GM23248 (cell line): Measurements from ENCODE around the gene HOXA5. TPM values are rescaled to one million over a fixed set of nuclear protein-coding genes. Genes with fewer than 3 reads are reported as not detected.

Experiments used
- DNase-seq: peaks from one replicate; pipeline ENCODE4 v3.0.0-alpha.2; 2015
- H2AFZ ChIP-seq: fragments of 200-600 bp; sonication (generic); 2 replicates; pipeline ENCODE4 v1.6.1; 2016; ENCODE audit warnings: antibody characterized with exemption
- H3F3A ChIP-seq: fragments of 200-600 bp; sonication (generic); 2 replicates; pipeline ENCODE4 v1.6.1; 2016; ENCODE audit warnings: mild to moderate bottlenecking, antibody characterized with exemption, mixed run types; ENCODE audit not compliant: insufficient read depth
- H3K27ac ChIP-seq: fragments of 200-600 bp; sonication (generic); 2 replicates; pipeline ENCODE4 v1.5.1; 2016; ENCODE audit warnings: mild to moderate bottlenecking
- H3K27me3 ChIP-seq: fragments of 200-600 bp; sonication (generic); replicated peaks from 2 replicates; pipeline ENCODE4 v1.6.1; 2016; ENCODE audit warnings: mild to moderate bottlenecking; ENCODE audit not compliant: insufficient read depth
- H3K36me3 ChIP-seq: fragments of 200-600 bp; sonication (generic); 2 replicates; pipeline ENCODE4 v1.6.1; 2016; ENCODE audit warnings: low read depth, mild to moderate bottlenecking
- H3K4me1 ChIP-seq: fragments of 200-600 bp; sonication (generic); 2 replicates; pipeline ENCODE4 v1.6.1; 2016; ENCODE audit warnings: mild to moderate bottlenecking; ENCODE audit not compliant: insufficient read depth
- H3K4me2 ChIP-seq: fragments of 200-600 bp; sonication (generic); one replicate; pipeline ENCODE4 v1.6.1; 2016; ENCODE audit warnings: mild to moderate bottlenecking; ENCODE audit not compliant: unreplicated experiment
- H3K4me3 ChIP-seq: fragments of 200-600 bp; sonication (generic); 2 replicates; pipeline ENCODE4 v1.5.1; 2016; ENCODE audit warnings: mild to moderate bottlenecking
- H3K79me2 ChIP-seq: fragments of 200-600 bp; sonication (generic); 2 replicates; pipeline ENCODE4 v1.6.1; 2016; ENCODE audit warnings: mild to moderate bottlenecking; ENCODE audit not compliant: insufficient read depth
- H3K9ac ChIP-seq: fragments of 200-600 bp; sonication (generic); 2 replicates; pipeline ENCODE4 v1.6.1; 2016; ENCODE audit warnings: mild to moderate bottlenecking
- H3K9me2 ChIP-seq: fragments of 200-600 bp; sonication (generic); 2 replicates; pipeline ENCODE4 v1.6.1; 2016; ENCODE audit warnings: mixed run types, mild to moderate bottlenecking, moderate library complexity; ENCODE audit not compliant: insufficient read depth
- H3K9me3 ChIP-seq: fragments of 200-600 bp; sonication (generic); one replicate; pipeline ENCODE4 v1.6.1; 2017; ENCODE audit warnings: low read depth
- H4K20me1 ChIP-seq: fragments of 200-600 bp; sonication (generic); 2 replicates; pipeline ENCODE4 v1.6.0; 2016; ENCODE audit not compliant: insufficient read depth
- EZH2 ChIP-seq: fragments of 200-600 bp; sonication (generic); IDR thresholded peaks from 2 replicates; pipeline ENCODE4 v1.6.1; 2018; ENCODE audit warnings: antibody characterized with exemption, mild to moderate bottlenecking; ENCODE audit not compliant: insufficient read depth, poor library complexity, severe bottlenecking
- EZH2phosphoT487 ChIP-seq: fragments of 200-600 bp; sonication (generic); IDR thresholded peaks from 2 replicates; pipeline ENCODE4 v1.6.1; 2018; ENCODE audit warnings: antibody characterized with exemption, moderate library complexity, mild to moderate bottlenecking, low read depth; ENCODE audit not compliant: insufficient read depth
- WGBS, 2 experiments: methylation state at CpG; one replicate each; pipeline ENCODE4 v1.1.6; 2015 to 2017; ENCODE audit warnings: low lambda C conversion rate in 2 of 2, low coverage in 1 of 2; ENCODE audit errors: missing lambda C conversion rate in 2 of 2; 5-methylcytosine and 5-hydroxymethylcytosine counted together
- in situ Hi-C: fragments of 300-500 bp; cut with MboI; formaldehyde crosslinking; loops from 2 replicates; pipeline ENCODE4 v1.15.0; 2020
- polyA plus RNA-seq: library from polyadenylated mRNA; unstranded; fragments of >200 nt; fragmentation: Nextera tagmentation; extraction: Ambion mirVana; gene quantifications from 2 replicates; pipeline ENCODE4 v1.2.1, GENCODE V29; 2016
- total RNA-seq: library from RNA; depleted of rRNA; stranded (reverse); fragments of >200 nt; shearing (Covaris generic); gene quantifications from 2 replicates; pipeline ENCODE4 v1.2.3, GENCODE V29; 2014

The HOXA5 gene
- total and polyA plus RNA-seq, 2 experiments from 2014 or later: 1.9 to 4.0 TPM

- H3K9me3 ChIP-seq: no peaks in the 10 kb centered on the region
- no peak overlapping the region for H3K27ac ChIP-seq
- no peaks in the 10 kb centered on the region for H3K36me3 ChIP-seq
- H3F3A ChIP-seq: no peaks in the 10 kb centered on the region
- H4K20me1 ChIP-seq: no peaks in the 10 kb centered on the region
- no peak overlapping the region for H3K9ac ChIP-seq
- H3K27me3 ChIP-seq: no peaks in the 10 kb centered on the region
- 71 to 88% methylated on average over 3 of the region's 3 CpGs for WGBS, 2 experiments
- no peak overlapping the region for H3K4me3 ChIP-seq
- in situ Hi-C loops: no loop called here
- no peak for DNase-seq
- H3K4me2 ChIP-seq: no peak overlapping the region
- no peaks in the 10 kb centered on the region for H3K9me2 ChIP-seq
- no peak overlapping the region for H2AFZ ChIP-seq
- H3K4me1 ChIP-seq: no peaks in the 10 kb centered on the region
- no peaks in the 10 kb centered on the region for H3K79me2 ChIP-seq
- no peak for TF ChIP-seq EZH2phosphoT487
- no peak for TF ChIP-seq EZH2
These were observed 24.9 kb downstream of the HOXA5 start for GRCh38 chr7:27118580-27118979.

GRCh38 chr7:27117887-27118491, 25.5 kb downstream of the HOXA5 start:
- Histone ChIP-seq H3K4me2 (no peak overlapping the region), H3K36me3 (no peaks in the 10 kb centered on the region), H3K9me2 (no peaks in the 10 kb centered on the region), H3K9me3 (no peaks in the 10 kb centered on the region), H3K4me3 (no peak overlapping the region), H4K20me1 (no peaks in the 10 kb centered on the region), H3K27me3 (no peaks in the 10 kb centered on the region), H2AFZ (no peak overlapping the region), H3F3A (no peaks in the 10 kb centered on the region), H3K27ac (no peak overlapping the region), H3K9ac (no peak overlapping the region), H3K4me1 (no peaks in the 10 kb centered on the region), H3K79me2 (no peaks in the 10 kb centered on the region)
- in situ Hi-C loops: no loop called here
- TF ChIP-seq EZH2phosphoT487: no peak
- TF ChIP-seq EZH2: no peak
- WGBS, 2 experiments: 88 to 91% methylated on average over 19 of the region's 19 CpGs
- no peak for DNase-seq

DNA sequence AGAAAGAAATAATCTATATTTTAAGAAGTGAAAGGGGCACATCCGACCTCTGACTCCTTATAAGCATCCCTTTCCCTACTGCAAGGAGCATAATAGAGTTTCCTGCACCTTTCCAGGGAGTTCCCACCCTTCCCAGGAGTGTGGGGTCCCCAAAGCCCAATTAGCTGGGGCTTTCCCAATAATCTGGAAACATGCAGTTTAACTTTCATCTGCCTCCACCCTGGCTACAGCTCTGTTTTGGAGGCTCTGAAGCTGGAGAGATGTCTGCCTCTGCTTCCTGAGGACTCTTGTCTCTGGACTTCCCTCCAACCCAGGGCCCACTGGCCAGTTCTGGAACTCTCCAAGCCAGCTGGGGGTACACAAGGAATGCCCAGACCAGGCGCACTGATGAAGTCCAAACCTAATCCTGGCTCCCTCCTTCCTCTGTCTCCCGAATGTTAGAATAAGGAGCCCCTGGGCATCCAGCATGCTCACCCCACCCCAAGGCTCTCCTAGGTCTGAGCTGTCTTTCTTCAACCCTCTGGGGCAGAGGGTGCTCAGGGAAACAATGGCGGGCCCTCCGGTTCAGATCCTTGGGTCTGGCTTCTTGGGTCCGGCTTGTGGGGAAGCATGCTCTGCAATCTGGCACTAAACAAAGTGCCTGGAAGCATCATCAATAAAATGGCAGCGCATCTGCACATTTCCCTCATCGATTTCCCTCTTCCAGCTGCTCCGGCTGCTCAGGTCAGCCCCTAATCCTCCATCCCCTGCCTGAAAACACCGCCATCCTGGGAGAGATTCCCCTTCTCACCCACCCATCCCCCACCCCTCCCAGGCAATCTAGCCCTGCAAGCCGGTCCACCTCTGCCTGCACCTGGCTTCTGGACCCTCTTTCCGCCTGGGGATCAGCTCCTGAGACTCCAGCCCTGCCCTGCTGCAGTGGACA, 26.3 kb downstream of the HOXA5 start:
- no peak for DNase-seq
- H3K9ac ChIP-seq: no peak overlapping the region
- H3K79me2 ChIP-seq: no peaks in the 10 kb centered on the region
- TF ChIP-seq EZH2 (no peak), EZH2phosphoT487 (no peak)
- no peaks in the 10 kb centered on the region for H3K9me3 ChIP-seq
- H4K20me1 ChIP-seq: no peaks in the 10 kb centered on the region
- 89 to 97% methylated on average over 11 to 12 of the region's 12 CpGs for WGBS, 2 experiments
- H3K4me3 ChIP-seq: no peak overlapping the region
- in situ Hi-C loops: no loop called here
- no peaks in the 10 kb centered on the region for H3K9me2 ChIP-seq
- H3K36me3 ChIP-seq: no peaks in the 10 kb centered on the region
- no peaks in the 10 kb centered on the region for H3K27me3 ChIP-seq
- H2AFZ ChIP-seq: no peak overlapping the region
- H3K27ac ChIP-seq: no peak overlapping the region
- H3F3A ChIP-seq: peaks cover 4% of the 10 kb centered on the region; the same call in 1 of the 2 replicates
- H3K4me1 ChIP-seq: no peaks in the 10 kb centered on the region
- no peak overlapping the region for H3K4me2 ChIP-seq

DNA sequence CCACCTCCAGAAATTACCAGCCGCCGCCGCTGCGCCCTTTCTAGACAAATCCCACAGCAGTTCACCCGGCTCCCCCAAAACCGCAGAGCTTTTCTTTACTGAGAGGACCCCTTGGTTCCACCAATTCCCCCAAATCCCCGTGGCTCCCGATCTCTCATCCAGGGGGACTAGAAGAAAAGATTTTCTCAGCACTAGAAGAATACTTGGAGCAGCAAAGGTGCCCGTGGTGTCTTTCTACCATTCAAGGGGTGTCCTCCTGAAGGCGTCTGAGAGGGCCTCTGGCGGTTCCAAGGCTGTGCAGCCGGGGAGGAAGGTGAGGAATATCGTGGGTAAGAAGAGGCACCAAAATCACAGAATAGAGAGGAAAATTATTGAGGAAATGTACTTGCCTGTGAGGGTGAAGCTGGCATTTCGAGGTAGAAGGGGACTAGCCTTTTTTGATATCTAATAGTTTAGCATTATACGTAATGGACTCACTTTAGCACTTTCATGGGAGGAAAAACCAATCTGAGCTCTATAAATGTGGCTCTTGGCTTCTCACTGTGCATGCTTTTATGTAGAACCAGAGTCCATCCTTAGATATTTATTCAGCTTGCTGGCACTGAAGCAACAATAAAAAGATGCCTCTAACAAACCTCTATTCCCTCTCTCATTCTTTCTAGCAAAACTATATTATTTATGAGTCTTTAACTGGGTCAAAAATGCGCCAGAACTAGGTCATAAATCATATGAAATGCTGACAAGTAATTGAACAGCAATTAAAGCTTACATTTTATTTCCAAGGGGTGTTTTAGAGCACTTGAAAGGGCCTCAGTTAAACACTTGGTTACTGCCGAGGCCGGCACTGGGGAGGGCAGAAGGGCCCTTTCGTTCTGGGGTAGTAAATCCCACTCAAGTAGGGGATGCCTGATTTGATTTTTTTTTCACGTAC, 27.2 kb downstream of the HOXA5 start:
- no peak for DNase-seq
- Histone ChIP-seq H3K79me2 (no peaks in the 10 kb centered on the region), H3K4me2 (no peak overlapping the region), H3K4me3 (no peak overlapping the region; the same call in 1 of the 2 replicates), H2AFZ (no peak overlapping the region), H3K9me2 (no peaks in the 10 kb centered on the region), H3K9me3 (no peaks in the 10 kb centered on the region), H3K27me3 (no peaks in the 10 kb centered on the region), H3K36me3 (no peaks in the 10 kb centered on the region), H3K27ac (no peak overlapping the region), H3F3A (peaks cover 11% of the 10 kb centered on the region; the same call in 1 of the 2 replicates), H3K4me1 (peaks cover 3% of the 10 kb centered on the region; the same call in 1 of the 2 replicates), H4K20me1 (no peaks in the 10 kb centered on the region), H3K9ac (no peak overlapping the region)
- in situ Hi-C loops: no loop called here
- WGBS, 2 experiments: 91 to 92% methylated on average over 20 of the region's 20 CpGs
- TF ChIP-seq EZH2 (no peak), EZH2phosphoT487 (no peak)
